GM12878 (cell line): ENCODE results near the gene PTPRM.

Experiments
- BHLHE40 ChIP-seq, 2 experiments: fragments of 450-650 bp in 1 of 2; IDR thresholded peaks; 2 replicates each; pipeline ENCODE4 v1.6.1; 2011 to 2017; ENCODE audit warnings: low read depth in 2 of 2, borderline replicate concordance in 1 of 2, improper control_type of control experiment in 1 of 2, low read length in 1 of 2, mild to moderate bottlenecking in 1 of 2
- HDGF ChIP-seq: fragments of 450-650 bp; IDR thresholded peaks from 2 replicates; pipeline ENCODE4 v1.6.1; 2016; ENCODE audit warnings: antibody characterized with exemption
- NFXL1 ChIP-seq: fragments of 450-650 bp; IDR thresholded peaks from 2 replicates; pipeline ENCODE4 v1.6.1; 2017; ENCODE audit warnings: antibody characterized with exemption, mild to moderate bottlenecking, borderline replicate concordance
- POLR2A ChIP-seq: IDR thresholded peaks from 2 replicates; pipeline ENCODE4 v1.6.1; 2011; ENCODE audit warnings: low read depth, mild to moderate bottlenecking, low read length
- SIX5 ChIP-seq: IDR thresholded peaks from 2 replicates; pipeline ENCODE4 v1.6.1; 2011; ENCODE audit warnings: mild to moderate bottlenecking, low read depth, low read length, moderate library complexity; ENCODE audit not compliant: severe bottlenecking
- SREBF2 ChIP-seq: IDR thresholded peaks from 2 replicates; pipeline ENCODE4 v1.6.1; 2012; ENCODE audit warnings: mild to moderate bottlenecking, low read length
- SRF ChIP-seq, 2 experiments: IDR thresholded peaks; 2 replicates each; pipeline ENCODE4 v1.6.1; 2011; ENCODE audit warnings: low read depth in 2 of 2, low read length in 2 of 2, mild to moderate bottlenecking in 1 of 2, moderate library complexity in 1 of 2
- STAT1 ChIP-seq: fragments of 450-650 bp; conservative IDR thresholded peaks from 2 replicates; pipeline ENCODE4 v1.6.1; 2014; ENCODE audit warnings: antibody characterized with exemption, mild to moderate bottlenecking
- ZNF274 ChIP-seq: IDR thresholded peaks from one replicate; pipeline ENCODE4 v1.8.0; 2011; ENCODE audit not compliant: insufficient read length, insufficient read depth
- ZNF622 ChIP-seq: fragments of 450-650 bp; IDR thresholded peaks from 2 replicates; pipeline ENCODE4 v1.6.1; 2017; ENCODE audit warnings: mild to moderate bottlenecking, inconsistent platforms
- TF ChIP-seq, protein P1 (sequence below): fragments of 450-650 bp; IDR thresholded peaks from 2 replicates; pipeline ENCODE4 v1.6.1; 2017; ENCODE audit warnings: antibody characterized with exemption, mild to moderate bottlenecking, moderate library complexity
- TF ChIP-seq, protein P2 (sequence below): fragments of 450-650 bp; IDR thresholded peaks from 2 replicates; pipeline ENCODE4 v1.6.1; 2017; ENCODE audit warnings: mild to moderate bottlenecking

DNA sequence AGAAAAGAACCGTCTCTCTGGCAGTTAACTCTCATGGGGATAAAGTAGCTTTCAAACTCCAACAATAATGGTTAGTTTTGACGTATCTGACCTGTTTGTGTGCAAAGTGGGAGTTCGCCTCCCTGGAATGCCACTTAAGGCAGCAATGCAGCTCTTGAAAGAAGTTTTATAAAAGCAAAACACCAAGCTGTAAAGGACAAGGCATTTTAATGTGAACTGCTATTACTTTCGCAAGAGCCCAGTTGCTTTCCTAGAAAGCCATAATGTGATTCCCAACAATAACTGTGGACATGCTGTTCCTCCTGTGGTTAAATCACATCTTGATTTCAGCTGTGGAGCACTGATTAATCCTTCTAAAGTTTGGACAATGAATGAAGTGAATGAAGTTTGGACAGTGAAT is 303.7 kb downstream of the PTPRM start:
- TF ChIP-seq, protein P1, sequence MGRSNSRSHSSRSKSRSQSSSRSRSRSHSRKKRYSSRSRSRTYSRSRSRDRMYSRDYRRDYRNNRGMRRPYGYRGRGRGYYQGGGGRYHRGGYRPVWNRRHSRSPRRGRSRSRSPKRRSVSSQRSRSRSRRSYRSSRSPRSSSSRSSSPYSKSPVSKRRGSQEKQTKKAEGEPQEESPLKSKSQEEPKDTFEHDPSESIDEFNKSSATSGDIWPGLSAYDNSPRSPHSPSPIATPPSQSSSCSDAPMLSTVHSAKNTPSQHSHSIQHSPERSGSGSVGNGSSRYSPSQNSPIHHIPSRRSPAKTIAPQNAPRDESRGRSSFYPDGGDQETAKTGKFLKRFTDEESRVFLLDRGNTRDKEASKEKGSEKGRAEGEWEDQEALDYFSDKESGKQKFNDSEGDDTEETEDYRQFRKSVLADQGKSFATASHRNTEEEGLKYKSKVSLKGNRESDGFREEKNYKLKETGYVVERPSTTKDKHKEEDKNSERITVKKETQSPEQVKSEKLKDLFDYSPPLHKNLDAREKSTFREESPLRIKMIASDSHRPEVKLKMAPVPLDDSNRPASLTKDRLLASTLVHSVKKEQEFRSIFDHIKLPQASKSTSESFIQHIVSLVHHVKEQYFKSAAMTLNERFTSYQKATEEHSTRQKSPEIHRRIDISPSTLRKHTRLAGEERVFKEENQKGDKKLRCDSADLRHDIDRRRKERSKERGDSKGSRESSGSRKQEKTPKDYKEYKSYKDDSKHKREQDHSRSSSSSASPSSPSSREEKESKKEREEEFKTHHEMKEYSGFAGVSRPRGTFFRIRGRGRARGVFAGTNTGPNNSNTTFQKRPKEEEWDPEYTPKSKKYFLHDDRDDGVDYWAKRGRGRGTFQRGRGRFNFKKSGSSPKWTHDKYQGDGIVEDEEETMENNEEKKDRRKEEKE: no peak
- TF ChIP-seq, protein P2, sequence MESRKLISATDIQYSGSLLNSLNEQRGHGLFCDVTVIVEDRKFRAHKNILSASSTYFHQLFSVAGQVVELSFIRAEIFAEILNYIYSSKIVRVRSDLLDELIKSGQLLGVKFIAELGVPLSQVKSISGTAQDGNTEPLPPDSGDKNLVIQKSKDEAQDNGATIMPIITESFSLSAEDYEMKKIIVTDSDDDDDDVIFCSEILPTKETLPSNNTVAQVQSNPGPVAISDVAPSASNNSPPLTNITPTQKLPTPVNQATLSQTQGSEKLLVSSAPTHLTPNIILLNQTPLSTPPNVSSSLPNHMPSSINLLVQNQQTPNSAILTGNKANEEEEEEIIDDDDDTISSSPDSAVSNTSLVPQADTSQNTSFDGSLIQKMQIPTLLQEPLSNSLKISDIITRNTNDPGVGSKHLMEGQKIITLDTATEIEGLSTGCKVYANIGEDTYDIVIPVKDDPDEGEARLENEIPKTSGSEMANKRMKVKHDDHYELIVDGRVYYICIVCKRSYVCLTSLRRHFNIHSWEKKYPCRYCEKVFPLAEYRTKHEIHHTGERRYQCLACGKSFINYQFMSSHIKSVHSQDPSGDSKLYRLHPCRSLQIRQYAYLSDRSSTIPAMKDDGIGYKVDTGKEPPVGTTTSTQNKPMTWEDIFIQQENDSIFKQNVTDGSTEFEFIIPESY: no peak
- TF ChIP-seq POLR2A (no peak), STAT1 (no peak), ZNF622 (no peak), SRF (IDR thresholded peaks at IDR 0.05; ENCODE audit: low read depth in 2 of 2, low read length in 2 of 2) (no peak), NFXL1 (no peak), ZNF274 (no peak), SREBF2 (no peak), SIX5 (no peak), BHLHE40 (IDR thresholded peaks at IDR 0.05; ENCODE audit: borderline replicate concordance in 1 of 2, low read depth in 2 of 2, low read length in 1 of 2) (no peak), HDGF (no peak)
